ENCODE results near the gene FXYD5.

The FXYD5 gene, protein sequence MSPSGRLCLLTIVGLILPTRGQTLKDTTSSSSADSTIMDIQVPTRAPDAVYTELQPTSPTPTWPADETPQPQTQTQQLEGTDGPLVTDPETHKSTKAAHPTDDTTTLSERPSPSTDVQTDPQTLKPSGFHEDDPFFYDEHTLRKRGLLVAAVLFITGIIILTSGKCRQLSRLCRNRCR

DNA sequence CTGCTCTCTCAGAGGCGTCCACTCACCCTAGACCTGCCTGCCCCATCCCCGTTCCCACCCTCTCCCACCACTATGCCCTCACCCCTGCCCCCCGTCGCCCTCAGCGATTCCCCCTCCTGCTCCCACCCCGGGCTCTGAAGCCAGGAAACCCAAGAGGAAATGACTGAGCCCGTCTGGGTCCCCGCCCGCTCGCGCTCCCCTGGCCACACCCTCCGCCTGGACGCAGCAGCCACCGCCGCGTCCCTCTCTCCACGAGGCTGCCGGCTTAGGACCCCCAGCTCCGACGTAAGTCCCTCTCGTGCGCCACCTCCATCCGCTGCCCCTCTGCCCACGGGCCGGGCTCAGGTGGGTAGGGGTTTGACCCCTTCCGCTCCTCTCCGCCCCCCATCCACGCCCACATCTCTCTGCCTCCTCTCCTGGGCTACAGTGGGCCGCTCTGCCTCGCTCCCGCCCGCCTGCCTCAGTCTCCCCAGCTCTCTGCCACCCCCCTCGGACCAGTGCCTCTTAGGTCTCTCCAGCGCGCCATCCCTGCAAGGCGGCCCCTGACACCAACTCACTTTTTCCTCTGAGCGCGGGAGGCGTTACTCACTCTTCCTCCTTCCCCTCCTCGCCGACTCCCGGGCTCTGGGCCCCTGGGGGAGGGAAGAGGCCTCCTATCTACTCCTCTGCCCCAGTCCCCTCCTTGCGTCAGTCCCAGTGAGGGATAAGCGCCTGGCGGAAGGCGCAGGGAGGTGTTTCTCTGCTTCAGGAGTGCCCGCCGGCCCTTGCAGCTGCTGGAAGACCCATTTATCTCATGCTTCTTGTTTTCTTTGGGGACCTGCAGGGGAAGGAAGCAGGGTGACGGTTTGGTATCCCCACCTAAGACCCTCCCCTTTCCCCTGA is at the start of gene FXYD5:
Gene FXYD5, plus strand, starts transcription at position 211 of the 882 bp plus-strand sequence. CDS start 816 bp downstream, outside the sequence.
- Histone ChIP-seq H3K9me3 (ENCODE audit: control insufficient read depth, insufficient read depth, low read length) (no peaks in the 10 kb centered on the region), H3K36me3 (ENCODE audit: insufficient read depth, low read length) (peaks cover 25% of the 10 kb centered on the region), H3K9ac (ENCODE audit: low read depth, low read length) (peak within 1 kb of the TSS; percentile 91), H3K4me1 (ENCODE audit: insufficient read depth, low read length) (peaks cover 26% of the 10 kb centered on the region)

DNA sequence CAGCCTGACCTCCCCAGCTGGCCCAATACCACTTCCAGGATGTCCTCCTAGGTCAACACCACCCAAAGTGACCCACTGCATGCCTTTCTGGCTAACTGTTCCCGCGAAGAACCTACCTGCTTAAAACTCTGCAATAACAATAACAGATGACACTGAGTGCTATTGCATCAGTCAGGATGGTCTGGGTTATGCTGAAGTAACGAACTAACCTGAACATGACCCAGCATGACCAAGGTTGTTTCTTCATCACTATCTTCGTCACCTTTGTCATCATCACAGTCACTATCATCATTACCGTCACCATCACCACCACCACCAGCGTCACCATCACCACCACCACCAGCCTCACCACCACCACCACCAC is 49.5 kb upstream of the FXYD5 start:
- H3K9me3 ChIP-seq (ENCODE audit: control insufficient read depth, insufficient read depth, low read length), result no peaks in the 10 kb centered on the region
- H3K4me1 ChIP-seq (ENCODE audit: insufficient read depth, low read length), result peaks cover 3% of the 10 kb centered on the region; the same call in 1 of the 2 replicates
- no peak overlapping the region for H3K9ac ChIP-seq (ENCODE audit: low read depth, low read length)
- no peaks in the 10 kb centered on the region for H3K36me3 ChIP-seq (ENCODE audit: insufficient read depth, low read length)

DNA sequence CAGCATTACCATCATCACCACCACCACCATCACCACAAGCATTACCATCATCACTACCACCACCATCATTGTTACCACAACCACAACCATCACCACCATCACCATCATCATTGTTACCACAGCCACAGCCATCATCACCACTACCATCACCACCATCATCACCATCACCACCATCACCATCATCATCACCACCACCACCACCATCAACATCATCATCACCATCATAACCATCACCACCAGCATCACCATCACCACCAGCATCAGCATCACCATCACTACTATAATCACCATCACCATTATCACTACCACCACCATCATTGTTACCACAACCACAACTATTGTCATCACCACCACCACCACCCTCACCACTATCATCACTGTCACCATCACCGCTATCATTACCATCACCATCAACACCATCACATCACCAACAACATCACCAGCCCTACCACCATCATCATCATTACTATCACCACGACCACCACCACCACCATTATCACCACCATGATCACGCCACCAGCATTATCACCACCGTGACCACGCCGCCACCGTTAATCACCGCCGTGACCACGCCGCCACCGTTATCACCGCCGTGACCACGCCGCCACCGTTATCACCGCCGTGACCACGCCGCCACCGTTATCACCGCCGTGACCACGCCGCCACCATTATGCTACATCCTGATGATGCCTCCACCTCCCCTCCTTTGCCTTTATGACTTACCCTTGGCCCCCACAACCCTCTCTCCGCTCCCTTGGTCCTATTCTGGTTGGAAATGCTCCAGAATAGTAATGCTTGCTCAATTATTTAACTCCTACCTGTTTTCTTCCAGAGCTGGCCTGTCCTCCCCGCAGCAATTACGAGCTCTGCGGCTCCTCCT is 48.9 kb upstream of the FXYD5 start:
- H3K36me3 ChIP-seq (ENCODE audit: insufficient read depth, low read length), result no peaks in the 10 kb centered on the region
- no peak overlapping the region for H3K9ac ChIP-seq (ENCODE audit: low read depth, low read length)
- H3K4me1 ChIP-seq (ENCODE audit: insufficient read depth, low read length), result peaks cover 5% of the 10 kb centered on the region; the same call in 1 of the 2 replicates
- no peaks in the 10 kb centered on the region for H3K9me3 ChIP-seq (ENCODE audit: control insufficient read depth, insufficient read depth, low read length)

DNA sequence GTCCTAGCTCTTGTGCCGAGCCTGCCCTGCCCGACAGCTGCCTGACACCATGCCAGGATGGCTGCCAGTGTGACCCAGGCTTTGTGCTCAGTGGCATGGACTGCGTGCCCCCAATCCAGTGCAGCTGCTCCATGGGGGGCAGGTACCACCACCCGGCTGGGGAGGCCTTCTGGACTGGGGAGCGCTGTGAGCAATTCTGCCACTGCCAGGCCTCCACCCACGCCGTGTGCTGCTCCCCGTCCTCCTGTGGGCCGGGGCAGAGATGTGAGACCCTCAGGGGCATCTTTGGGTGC is 48.3 kb upstream of the FXYD5 start:
- no peaks in the 10 kb centered on the region for H3K36me3 ChIP-seq (ENCODE audit: insufficient read depth, low read length)
- peaks cover 8% of the 10 kb centered on the region; the same call in 1 of the 2 replicates for H3K4me1 ChIP-seq (ENCODE audit: insufficient read depth, low read length)
- H3K9me3 ChIP-seq (ENCODE audit: control insufficient read depth, insufficient read depth, low read length), result no peaks in the 10 kb centered on the region
- H3K9ac ChIP-seq (ENCODE audit: low read depth, low read length), result no peak overlapping the region

DNA sequence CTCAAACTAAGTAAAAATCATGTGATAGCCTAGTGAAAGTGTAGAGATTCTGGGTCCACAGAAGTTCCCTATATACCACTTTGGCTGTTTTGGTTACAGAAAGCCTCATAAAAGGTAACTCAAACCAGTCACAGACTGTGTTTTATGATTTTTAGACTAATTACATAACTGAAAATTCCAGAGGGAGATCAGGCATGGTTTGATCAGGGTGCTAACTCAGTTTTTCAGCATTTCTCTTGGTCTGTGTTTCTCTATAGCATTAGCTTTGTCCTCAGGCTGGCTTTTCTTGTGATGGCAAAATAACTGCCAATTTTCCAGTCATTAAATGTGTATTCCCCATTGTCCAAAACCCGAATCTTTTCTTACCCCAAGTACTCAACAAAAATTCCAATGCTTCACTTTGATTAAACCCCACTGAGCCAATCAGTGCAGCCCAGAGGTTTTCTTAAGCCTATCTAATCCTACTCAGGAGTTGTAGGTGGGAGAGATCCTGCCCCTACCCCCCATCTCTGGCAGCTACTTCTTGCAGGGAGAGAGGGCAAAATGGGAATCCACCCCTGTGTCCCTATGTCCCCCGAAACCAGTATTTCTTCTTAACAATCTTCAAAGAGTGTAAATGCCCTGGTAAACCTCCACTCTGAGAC is 47.5 kb upstream of the FXYD5 start:
- H3K4me1 ChIP-seq (ENCODE audit: insufficient read depth, low read length), result peaks cover 8% of the 10 kb centered on the region; the same call in 1 of the 2 replicates
- H3K9ac ChIP-seq (ENCODE audit: low read depth, low read length), result no peak overlapping the region
- no peaks in the 10 kb centered on the region for H3K36me3 ChIP-seq (ENCODE audit: insufficient read depth, low read length)
- no peaks in the 10 kb centered on the region for H3K9me3 ChIP-seq (ENCODE audit: control insufficient read depth, insufficient read depth, low read length)

DNA sequence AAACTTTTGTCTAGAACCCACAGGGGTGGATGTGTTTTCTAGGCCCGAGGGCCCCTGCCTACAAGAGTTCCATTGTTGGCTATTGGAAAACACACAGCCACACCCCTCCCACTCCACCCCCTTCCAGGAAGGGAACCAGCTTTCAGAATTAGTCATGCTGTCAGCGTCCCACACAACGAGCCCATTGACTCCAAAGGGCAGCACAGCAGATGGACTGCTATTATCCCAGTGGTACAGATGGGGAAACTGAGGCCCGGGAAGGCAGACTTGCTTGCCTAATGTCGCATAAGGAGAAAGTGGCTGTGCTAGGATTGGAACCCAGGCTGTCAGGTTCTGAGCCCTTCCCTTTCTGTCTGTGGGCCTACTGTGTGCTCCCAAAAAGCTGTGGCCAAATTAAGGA is 47.0 kb upstream of the FXYD5 start:
- Histone ChIP-seq H3K9ac (ENCODE audit: low read depth, low read length) (no peak overlapping the region), H3K4me1 (ENCODE audit: insufficient read depth, low read length) (peaks cover 8% of the 10 kb centered on the region; the same call in 1 of the 2 replicates), H3K9me3 (ENCODE audit: control insufficient read depth, insufficient read depth, low read length) (no peaks in the 10 kb centered on the region), H3K36me3 (ENCODE audit: insufficient read depth, low read length) (no peaks in the 10 kb centered on the region)

DNA sequence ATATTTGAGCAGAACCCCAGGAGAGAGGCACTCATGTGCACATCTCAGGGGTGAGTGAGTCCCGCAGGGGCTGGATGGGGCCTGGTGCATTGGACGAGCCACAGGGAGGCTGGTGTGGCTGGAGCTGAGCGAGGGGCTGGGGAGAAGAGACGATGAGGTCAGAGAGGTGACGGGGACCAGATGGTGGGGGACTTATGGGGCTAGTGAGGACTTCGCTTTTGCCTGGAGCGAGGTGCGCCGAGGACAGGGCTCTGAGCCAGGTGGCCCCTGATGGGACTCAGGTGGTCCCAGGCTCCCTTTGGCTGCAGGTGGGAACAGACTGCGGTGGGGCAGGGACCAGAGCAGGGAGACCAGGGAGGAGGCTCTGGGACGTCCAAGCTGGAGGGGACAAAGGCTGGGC is 45.8 kb upstream of the FXYD5 start:
- Histone ChIP-seq H3K9me3 (ENCODE audit: control insufficient read depth, insufficient read depth, low read length) (no peaks in the 10 kb centered on the region), H3K36me3 (ENCODE audit: insufficient read depth, low read length) (no peaks in the 10 kb centered on the region), H3K9ac (ENCODE audit: low read depth, low read length) (no peak overlapping the region), H3K4me1 (ENCODE audit: insufficient read depth, low read length) (peaks cover 8% of the 10 kb centered on the region; the same call in 1 of the 2 replicates)

DNA sequence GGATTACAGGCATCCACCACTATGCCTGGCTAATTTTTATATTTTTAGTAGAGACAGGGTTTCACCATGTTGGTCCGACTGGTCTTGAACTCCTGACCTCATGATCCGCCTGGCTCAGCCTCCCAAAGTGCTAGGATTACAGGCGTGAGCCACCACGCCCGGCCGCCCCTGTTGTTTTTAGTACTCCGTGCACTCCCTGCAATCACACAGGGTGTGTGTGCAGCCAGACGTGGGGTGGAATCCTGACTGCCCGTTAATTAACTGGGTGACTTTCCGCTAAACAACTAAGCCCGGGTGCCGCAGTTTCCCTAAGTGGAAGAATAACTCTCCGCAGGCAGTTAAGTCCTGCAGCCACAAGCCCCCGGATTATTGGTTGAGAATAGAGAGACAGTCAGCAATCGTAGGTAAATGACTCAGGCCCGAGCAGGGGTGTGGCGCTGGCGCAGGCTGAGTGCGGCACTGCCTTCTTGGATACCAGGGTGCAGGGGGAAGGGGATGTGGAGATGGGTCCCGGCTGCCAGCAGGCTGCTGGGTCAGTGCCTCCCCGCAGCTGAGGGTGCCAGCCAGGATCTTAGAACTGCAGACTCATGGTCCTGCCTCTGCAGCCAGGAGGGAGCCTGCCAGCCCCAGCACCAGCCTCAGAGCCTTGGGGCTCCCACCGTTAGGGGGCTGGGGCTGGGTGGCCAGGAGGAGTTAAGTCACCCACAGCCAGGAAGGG is 45.0 kb upstream of the FXYD5 start:
- Histone ChIP-seq H3K9me3 (ENCODE audit: control insufficient read depth, insufficient read depth, low read length) (no peaks in the 10 kb centered on the region), H3K9ac (ENCODE audit: low read depth, low read length) (no peak overlapping the region), H3K4me1 (ENCODE audit: insufficient read depth, low read length) (peaks cover 14% of the 10 kb centered on the region), H3K36me3 (ENCODE audit: insufficient read depth, low read length) (no peaks in the 10 kb centered on the region)

DNA sequence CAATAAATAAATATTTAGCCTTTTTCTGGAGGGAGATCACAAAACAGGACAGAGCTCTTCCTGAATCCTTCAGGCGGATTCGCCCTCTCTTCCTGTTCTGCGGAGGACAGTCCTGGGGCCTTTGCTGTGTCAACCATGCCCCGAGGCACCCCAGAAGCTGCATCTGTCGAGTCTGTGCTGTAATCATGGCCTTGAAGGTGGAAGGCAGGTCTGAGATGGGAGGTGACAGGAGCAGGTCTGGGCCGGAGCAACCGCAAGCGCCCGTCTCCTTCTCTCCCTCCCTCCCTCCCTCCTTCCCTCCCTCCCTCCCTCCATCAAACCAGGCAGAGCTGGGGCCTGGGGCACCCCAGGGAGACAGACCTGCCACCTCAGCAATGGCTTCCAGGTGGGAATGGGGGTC is 43.6 kb upstream of the FXYD5 start:
- Histone ChIP-seq H3K9ac (ENCODE audit: low read depth, low read length) (no peak overlapping the region), H3K9me3 (ENCODE audit: control insufficient read depth, insufficient read depth, low read length) (no peaks in the 10 kb centered on the region), H3K36me3 (ENCODE audit: insufficient read depth, low read length) (no peaks in the 10 kb centered on the region), H3K4me1 (ENCODE audit: insufficient read depth, low read length) (peaks cover 25% of the 10 kb centered on the region)

DNA sequence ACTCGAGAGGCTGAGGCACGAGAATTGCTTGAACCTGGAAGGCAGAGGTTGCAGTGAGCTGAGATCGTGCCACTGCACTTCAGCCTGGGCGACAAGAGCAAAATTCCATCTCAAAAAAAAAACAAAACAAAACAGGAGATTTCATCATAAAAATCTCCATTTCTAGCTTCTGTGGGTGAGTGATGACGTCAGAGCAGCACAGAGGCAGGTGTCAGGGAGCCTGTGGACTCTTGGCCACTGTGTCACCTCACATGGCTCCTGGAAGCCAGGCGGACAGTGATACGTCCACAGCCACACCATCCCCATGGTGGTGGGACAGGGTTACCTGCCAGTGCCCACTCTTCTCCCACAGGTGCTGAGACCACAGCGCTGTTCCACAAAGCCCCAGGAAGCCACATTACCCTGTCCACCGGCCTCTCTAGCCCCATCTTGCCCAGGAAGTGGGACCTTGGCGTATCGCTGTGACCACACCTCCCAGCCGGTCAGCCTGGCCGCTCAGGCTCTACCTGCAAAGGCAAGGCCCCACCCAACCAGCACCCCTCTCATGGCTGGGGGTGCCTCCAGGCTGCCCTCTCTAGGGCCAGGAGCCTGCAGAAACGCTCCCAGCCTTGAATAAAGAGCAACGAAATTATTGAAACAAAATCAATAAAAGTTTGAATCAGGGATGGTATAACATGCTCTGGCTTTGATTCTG is 41.4 kb upstream of the FXYD5 start:
- Histone ChIP-seq H3K36me3 (ENCODE audit: insufficient read depth, low read length) (no peaks in the 10 kb centered on the region), H3K9ac (ENCODE audit: low read depth, low read length) (no peak overlapping the region), H3K4me1 (ENCODE audit: insufficient read depth, low read length) (peaks cover 26% of the 10 kb centered on the region), H3K9me3 (ENCODE audit: control insufficient read depth, insufficient read depth, low read length) (no peaks in the 10 kb centered on the region)

DNA sequence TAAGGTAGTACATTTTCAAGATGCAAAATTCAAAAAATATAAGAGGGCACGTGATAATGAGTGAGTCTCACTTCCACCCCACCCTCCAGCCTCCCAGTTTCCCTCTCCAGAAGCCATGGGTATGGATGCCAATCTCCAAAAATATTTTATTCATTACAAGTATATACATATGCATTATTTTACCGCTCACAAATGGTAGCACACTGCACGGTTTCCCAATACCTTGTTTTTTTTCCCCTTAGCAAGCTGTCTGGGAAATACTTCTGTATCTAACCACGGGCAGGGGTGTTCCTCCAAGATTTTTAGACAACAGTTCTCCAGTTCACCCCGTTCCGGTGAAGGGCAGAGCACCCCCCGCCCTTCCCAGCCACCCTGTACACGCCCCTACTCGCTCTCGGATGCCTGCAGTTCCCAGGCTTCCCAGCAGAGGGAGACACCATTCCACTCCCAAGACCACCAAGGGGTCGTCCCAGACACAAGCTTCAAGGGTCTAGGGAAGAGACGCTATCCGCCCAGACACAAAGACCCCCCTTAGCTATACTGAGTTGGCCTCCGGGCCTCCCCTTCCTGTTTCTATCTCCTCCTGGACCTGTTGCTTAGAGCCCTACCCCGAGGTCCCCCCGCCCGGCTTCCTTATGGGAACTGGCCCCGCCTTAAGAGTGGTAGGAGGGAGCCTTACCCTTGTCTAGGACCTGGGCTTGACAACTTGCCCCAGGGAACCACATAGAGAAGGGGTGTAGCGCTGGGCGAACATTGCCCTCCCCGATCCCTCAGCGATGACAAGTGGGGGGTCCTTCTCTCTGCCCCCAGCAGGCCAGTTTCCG is 40.0 kb upstream of the FXYD5 start:
- H3K4me1 ChIP-seq (ENCODE audit: insufficient read depth, low read length), result peaks cover 23% of the 10 kb centered on the region
- no peaks in the 10 kb centered on the region for H3K36me3 ChIP-seq (ENCODE audit: insufficient read depth, low read length)
- H3K9me3 ChIP-seq (ENCODE audit: control insufficient read depth, insufficient read depth, low read length), result no peaks in the 10 kb centered on the region
- peak overlapping the region; percentile 58 for H3K9ac ChIP-seq (ENCODE audit: low read depth, low read length)

DNA sequence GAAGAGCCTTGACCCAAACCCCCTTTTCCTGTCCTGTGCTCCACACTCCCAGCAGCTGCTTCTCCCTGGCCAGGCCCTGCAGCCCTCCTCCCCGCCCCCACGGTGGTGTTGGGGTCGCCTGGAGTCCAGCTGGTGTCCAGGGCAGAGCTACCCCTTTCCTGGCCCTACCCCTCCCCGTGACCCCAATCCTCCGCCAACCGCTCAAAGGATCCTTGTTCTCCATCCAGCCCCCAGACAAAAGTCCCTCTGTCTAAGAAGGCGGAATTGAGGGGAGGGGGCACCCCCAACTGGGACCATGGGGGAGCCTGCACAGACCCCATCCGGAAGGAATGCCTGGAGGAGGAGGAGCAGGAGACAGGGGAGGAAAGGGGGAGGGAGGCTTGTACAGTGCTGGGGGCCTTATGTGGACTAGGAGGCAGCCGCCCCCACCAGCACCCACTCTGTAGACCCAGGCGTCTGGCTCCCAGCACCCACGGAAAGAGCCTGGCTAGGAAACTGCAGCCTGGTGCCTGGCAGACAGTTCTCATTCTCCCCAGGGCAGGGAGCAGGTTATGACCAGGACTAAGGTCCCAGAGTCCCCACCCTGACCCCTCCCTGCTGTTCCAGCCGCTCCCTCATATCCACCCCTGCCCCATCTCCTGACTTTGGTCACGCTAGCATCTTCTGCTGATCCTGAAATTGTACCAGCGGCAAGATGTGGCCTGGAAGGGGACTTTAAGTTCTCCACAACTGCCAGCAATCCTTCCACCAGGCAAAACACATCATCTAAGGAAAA is 39.2 kb upstream of the FXYD5 start, which contains the start of gene FXYD3:
Gene FXYD3, plus strand, starts transcription at position 647 of the 775 bp plus-strand sequence. CDS start 3,554 bp downstream, outside the sequence.
- Histone ChIP-seq H3K9me3 (ENCODE audit: control insufficient read depth, insufficient read depth, low read length) (no peaks in the 10 kb centered on the region), H3K36me3 (ENCODE audit: insufficient read depth, low read length) (no peaks in the 10 kb centered on the region), H3K9ac (ENCODE audit: low read depth, low read length) (peak within 1 kb of the TSS; percentile 58), H3K4me1 (ENCODE audit: insufficient read depth, low read length) (peaks cover 23% of the 10 kb centered on the region)
